Stimulated activated CD4-positive, alpha-beta T cell treated with anti-CD3 and anti-CD28 coated beads, Interleukin-12 subunit alpha, Interleukin-12 subunit beta, amount 100 ng/mL, for 24 hours (primary cell): ENCODE data around the gene SCUBE1.

Experiments used
- DNase-seq, 2 experiments: peaks; one replicate each; pipeline ENCODE4 v3.0.0-alpha.2; 2020; ENCODE audit warnings: low read depth in 2 of 2

The SCUBE1 gene

DNA sequence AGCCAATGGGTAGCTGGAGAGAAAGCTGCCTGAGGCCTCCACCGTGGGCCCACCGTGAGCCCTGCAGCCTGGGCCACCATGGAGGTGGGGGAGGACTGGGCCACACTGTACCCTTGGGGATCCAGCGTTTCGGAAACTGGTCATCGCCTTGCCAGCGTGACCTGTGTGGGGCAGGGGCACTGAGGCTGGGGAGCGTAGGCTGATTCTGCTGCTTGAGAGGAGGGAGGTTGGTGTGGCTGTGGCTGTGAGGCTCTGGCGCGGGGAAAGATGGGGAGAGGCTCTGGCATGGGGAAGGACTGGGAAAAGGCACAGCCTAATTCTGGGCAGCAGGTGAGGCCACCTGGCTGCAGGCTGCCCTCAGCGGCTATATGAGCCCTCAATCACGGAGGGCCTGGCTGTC is 143.6 kb downstream of the SCUBE1 start:
- DNase-seq: no peak

DNA sequence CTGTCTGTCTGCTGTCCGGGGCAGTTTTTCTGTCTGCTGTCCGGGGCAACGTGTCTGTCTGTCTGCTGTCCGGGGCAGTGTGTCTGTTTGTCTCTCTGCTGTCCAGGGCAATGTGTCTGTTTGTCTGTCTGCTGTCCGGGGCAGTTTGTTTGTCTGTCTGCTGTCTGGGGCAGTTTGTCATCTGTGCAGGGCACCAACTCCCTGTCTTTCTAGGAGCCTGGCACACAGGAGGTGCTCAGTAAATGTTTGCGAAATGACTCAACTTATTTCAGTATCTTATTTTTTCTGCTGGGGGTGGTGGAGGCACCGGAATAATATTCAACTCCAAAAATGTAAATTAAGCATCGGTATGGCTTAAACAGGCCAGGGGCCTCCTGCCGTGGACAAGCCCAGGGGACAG is 144.2 kb downstream of the SCUBE1 start:
- no peak for DNase-seq

DNA sequence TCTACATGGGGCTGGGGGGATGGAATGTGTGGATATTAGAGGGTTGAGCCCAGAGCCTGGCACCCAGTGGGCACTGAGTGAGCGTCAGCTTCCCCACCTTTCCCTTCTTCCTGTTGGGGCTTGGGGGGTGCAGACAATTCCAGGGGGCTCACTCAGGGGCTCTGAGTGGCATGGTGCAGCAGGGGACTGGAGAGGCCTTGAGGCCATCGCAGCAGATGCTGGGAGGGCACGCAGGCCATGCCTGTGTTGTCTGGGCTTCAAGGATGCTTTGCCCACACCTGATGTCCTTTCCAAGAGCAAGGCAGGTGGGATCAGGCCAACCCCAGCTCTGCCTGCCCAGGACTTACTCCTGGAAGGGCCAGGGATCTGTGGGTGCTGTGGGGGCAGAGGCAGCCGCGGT is 145.0 kb downstream of the SCUBE1 start:
- DNase-seq: no peak

DNA sequence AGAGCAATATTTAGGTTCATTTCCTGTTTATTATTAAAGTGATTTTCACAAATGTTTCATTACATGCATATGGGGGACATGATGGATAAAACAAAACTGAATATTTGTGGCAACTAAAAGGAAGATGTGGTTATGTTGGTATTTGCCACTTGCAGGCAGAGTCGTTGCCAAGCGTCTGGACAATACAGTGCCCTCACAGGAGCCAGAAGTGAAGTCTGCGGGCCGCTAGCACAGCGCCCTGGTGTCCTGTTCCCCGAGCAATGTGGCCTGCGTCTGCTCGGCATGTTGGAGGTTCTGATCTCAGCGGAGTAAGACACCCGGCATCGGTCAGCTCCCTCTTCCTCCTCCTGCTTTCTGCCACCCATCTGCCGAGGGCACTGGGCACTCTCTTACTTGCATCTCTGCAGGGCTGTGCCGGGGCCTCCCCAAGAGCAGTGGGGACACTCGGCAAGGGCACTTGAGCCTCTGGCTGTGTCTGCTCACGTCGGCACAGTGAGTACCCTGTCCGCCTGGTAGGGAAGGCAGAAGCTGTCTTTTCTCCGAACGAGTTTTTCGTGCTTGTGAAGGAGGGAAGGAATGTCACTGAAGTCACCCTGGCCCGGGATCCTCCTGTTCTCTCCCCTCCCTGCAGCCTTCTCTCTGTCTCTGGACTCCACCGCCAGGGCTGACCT is 145.8 kb downstream of the SCUBE1 start:
- DNase-seq: no peak

DNA sequence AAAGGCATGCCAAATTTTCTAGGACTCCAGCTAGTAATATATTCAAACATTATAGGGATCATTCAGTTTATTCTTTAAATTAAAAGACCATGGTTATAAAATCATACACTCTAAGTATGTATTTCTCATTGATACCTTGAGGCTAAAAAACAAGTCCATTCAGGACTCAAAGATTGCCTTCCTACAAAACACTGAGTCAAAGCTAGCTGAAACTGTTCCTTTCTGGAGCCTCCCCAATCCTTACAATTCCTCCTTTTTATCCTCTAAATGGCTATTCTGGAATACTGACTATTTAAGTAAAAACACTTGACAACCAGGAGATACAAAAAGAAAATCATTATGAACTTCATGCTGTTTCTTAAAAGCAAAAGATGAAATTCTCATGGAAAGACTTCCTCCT is 151.3 kb downstream of the SCUBE1 start:
- DNase-seq: no peak

DNA sequence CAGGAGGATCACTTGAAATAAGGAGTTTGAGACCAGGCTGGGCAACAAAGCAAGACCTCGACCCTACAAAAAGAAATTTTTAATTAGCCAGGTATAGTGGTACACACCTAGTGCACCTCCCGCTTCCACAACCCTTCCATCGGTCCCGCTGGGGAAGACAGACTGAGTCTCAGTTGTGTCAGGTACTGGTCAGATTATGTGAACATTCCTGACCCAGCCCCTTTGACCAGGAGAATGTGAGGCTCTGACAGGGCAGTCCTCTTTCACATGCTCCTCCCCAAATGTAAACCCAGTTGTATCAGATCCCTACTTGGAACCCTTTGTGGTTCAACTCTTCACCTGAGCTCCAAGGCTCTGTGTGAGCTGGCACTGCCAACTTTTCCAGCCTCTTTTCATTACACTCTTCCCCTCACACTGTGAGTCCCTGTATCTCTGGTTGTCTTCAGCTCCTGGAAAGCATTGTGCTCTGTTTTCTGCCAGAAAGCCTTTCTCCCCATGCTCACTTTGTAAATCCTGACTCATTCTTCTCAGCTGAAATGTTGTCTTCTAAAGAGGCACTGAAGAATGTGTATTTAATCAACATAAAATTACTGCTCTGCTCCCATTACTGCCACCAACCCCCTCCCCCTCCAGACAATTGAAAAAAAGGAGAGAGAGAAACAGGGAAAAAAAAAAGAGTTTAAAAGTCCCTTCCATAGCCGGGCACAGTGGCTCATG is 154.2 kb downstream of the SCUBE1 start:
- no peak for DNase-seq

DNA sequence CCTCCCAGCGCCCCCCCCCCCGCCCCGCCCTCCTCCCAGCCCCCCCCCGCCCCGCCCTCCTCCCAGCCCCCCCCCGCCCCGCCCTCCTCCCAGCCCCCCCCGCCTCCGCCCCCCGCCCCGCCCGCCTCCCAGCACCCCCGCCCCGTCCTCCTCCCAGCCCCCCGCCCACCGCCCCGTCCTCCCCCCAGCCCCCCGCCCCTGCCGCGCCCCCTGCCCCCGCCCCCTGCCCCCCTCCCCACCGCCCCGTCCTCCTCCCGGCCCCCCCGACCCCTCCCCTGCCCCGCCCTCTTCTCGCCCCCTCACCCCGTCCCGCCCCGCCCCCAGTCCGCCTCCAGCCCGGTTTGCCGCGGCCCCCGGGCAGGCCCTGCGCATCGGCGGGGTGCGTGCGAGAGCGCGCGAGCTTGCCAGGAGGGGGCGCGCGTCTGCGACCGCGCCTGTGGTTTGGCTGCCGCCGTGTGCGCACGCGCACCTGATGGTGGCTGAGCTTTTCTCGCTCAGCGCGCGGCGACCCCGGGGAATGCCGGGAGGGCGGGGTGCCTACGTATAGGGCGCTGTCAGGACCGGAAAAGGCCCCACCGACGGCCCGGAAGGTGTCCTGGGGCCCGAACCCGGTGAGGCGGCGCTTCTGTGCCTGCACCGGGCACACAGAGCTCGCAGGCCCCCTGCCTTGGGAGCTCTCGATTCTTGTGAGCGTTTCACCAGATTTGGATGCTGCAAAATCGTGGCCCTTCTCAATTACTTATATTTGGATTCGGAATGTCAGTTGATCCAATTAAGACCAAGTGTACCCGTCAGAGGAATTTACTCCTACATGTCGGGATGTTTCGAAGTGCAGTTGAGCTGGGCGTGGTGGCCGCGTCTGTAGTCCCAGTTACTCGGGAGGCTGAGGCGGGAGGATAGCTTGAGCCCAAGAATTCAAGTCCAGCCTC is 155.7 kb downstream of the SCUBE1 start:
- peak; percentile 93 for DNase-seq

DNA sequence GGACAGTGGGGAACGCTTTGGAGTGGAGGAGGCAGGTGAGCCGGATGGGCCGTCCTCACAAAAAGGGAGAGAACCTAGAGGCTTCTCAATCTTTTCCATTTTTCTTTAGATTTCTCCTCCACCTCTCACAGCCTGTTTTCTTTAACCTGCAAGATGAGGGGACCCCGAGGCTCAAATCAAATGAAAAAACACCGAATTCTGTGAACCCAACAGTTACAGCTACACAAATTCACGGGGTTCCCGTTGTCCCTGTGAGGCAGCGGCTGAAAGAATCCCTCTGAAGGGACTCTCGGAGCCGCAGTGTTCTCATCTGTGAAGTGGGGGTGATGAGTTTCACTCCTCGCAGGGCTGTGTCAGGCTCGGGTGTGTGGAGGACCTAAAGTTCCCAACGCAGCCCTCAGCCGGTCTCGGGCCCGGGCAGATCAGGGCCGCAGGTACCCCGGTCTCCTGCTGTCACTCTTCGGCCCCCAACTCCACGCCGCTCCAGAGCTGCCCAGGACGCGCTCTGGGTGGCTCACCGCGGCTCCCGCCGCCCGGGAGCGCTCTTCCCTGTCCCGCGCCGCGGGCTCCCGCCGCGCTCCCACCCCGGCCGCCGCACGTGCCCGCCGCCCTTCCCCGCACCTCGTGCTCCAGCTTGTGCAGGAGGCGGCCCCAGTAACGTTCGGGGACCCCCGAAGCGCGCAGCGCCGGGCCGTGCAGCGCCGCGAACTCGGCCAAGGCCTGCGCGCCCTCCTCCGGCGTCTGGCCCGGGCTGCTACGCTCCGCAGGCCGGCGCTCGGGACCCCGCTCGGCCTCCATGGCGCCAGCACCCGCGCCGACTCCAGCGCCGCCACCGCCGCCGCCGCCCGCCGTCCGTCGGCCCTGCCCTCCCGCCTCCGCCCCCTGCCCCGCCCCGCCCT is 156.7 kb downstream of the SCUBE1 start, which contains the start of gene TTLL12:
Gene TTLL12 (minus strand): TSS at position 863 of the 899 bp plus-strand sequence. CDS start 65 bp downstream, at position 798.
- DNase-seq: peak; percentile 31 to 32

DNA sequence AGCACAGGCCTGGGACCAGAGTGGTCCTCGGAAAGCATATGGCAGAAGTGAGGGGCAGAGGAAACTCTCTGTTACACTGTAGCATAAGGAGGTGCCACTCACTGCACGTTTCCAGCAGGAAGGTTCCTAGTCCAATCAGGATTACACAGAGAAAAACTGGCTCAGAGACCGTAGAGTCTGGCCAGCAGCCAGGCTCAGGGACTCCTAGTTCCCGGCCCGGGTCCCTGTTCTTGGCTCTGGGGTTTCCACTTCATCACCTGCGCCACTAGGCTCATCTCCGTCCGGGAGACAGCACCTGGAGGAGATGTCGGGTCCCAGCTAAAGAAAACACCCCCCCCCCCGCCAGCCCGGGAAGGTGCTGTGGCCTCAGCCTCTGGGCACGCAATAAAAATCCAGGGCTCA is 157.3 kb downstream of the SCUBE1 start:
- DNase-seq: no peak

DNA sequence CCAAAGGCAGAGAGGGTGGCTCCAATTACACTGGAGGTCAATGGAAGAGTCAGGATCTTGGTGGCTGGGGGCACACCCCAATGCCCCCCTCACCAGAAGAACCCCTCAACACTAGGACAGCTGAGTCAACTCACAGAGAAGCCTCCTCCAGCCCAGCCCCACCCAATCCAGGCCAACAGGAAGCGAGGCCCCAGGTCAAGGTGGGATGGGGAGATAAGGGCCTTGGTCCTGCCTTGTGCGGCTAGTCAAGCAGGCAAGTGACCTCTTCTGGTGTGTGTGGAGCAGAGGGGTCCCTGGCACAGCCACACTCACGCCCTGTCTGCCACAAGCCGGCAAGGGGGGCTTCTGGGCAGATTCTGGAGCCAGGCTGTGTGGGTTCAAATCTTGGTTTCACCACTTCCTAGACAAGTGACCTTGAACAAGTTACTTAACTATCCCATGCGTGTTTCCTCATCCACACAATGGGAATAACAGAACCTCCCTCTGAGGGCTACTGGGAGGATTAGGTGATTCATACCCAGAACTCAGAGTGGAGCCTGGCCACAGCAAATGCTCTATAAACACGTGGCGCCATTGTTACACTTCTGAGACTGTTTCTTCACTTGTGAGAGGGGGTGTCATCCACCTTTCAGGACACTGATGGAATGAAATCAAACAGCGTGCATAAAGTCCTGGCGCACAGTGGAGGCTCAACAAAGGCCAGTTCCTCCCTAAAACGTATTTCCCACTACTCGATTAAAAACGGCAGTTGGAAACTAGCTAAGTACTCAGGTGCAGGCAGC is 159.5 kb downstream of the SCUBE1 start:
- no peak for DNase-seq

DNA sequence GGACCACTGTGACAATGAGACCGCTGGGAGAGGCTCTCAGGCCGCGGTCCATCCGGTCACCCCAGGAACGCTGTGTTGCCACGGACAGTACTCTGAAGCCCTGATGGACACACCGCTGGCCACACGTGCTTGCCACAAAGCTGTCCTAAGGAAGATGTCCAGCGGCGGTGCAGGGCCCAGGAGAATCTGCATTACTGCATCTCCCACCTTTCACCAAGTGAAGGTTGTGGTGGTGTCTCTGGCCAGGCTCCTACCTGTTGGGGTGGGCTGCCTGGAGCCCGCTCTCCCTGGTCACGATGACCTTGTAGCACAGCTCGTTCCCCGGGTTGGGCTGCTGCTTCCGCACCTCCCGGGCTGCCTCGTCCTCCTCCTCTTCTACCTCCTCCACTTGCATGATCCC is 160.4 kb downstream of the SCUBE1 start:
- no peak for DNase-seq

DNA sequence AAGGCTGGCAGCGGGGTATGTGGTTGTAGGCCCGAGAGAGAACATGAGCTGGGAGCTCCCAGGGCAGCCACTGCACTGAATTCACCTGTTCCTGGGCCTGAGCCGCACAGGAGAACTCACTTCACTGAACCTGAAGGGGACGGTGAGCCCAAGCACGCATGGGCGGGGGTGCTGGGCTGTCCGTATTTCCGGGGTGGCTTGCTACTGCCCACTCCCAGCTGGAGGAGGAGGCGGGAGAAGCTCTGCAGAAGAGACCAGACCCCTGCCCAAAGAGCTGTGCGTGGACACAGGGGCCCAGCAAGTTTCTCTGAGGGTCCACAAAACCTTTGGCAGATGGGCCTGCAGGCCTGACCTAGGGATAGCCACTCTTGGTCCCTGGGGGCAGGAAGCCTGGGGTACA is 161.1 kb downstream of the SCUBE1 start:
- DNase-seq: no peak

DNA sequence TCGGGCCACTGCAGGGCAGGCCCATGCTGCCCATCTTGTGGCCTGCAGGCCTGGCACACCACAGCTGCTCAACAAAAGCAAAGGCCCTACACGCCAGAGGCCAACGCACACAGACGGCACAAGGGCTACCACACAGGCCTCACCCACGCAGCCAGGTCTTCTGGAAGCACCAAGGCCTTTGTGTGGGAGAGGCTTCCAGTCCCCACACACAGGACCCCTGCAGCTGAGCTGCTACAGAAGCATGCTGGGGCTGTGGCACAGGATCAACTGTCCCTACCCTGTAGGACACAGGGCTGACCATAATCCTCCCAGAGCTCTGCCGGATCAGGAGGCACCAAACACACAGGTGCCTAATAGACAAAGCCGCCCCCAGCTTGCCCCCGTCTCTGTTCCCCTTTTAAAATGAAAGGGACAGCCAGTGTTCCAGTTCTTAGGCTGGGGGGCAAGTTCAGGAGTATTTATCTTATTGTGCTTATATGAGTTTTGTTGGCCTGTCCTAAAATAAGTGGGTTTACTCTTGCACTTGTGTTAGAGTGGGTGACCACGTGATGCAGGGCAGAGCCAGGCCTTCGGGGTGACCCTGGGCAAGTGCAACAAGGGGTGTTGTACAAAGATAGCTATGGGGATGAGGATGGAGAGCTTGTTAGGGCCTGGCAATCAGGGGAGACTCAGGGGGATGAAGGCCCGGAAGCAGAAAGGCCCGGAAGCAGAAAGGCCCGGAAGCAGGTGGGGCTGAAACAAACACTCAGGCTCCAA is 161.7 kb downstream of the SCUBE1 start:
- DNase-seq: no peak

DNA sequence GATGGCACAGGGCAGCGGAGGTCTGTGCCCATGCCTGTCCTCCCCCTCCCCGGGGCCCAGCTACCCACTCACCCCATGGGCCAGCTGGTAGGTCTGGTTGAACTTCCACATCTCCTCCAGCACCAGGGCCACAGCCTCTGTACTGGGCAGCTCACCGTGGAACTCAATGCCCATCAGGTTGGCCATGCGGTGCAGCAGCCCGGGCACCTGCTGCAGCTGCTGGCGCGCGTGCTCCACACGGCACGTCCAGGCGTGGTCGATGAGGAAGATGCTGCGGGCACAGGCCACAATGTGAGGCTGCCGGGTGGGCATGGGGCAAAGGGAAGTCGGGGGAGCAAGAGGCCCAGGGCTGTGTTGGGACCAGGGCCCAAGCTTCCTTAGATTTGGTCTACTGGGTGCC is 162.5 kb downstream of the SCUBE1 start:
- DNase-seq: no peak

DNA sequence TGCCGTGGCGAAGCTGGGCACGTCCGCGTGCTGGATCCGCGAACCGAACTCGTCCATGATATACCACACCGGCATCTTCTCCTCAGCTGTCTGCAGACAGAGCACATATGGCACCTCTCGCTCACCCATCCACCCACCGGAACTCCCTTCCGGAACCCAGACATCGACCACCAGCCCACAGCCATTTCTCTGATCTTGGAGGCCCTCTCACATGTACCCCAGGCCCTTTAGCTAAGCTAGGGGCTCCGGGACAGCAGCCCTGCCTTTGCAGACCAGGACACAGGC is 163.3 kb downstream of the SCUBE1 start:
- no peak for DNase-seq

DNA sequence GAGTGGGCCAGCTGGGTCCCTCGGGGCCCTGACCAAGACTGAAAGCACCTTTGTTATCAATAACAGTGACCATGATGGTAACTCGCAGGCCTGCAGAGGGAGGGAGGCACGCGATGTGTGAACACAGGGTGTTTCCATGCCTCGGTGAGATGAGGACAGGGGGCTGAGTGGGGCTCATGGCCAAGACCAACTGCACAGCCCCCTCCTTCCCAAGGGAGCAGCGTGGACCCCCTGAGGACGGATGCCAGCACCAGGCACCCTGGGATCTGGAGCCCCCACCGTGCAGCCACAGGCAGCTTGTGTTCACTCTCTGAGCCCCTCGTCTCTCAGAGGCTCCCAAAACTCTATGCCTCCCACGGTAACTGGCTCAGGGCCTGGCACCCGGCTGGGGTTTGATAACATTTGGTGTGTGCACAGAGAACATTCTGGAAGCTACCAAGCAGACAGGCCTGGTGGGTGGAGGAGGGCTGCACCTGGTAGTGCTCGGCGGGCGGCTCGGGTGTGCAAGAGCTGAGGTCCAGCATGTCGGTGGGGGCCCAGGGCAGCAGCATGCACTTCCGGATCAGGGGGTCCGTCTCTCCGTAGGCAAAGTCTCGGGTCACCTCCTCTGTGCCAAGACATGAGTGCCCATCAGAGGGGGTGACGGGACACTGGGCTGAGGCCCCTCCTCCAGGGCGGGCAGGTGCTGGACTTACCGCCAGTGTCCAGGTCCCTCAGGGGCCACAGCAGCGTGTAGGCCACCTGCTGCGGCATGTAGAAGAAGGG is 163.8 kb downstream of the SCUBE1 start:
- DNase-seq: no peak

DNA sequence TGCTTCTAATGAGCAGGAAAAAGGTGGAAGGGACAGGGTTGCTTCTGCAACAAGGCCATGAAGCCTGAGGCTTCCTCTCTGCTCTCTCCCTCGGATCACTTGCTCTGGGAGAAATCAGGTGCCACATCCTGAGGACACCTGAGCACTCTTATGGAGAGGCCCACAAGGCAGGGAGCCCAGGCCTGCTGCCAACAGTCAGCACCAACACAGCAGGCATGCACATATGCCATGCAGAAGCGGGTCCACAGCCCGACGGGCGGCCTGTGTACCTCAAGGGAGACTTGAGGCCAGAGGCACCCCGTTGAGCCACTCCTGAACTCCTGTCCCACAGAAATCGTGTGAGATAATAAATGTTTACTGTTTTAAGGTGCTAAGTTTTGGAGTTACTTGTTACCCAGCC is 165.7 kb downstream of the SCUBE1 start:
- no peak for DNase-seq

DNA sequence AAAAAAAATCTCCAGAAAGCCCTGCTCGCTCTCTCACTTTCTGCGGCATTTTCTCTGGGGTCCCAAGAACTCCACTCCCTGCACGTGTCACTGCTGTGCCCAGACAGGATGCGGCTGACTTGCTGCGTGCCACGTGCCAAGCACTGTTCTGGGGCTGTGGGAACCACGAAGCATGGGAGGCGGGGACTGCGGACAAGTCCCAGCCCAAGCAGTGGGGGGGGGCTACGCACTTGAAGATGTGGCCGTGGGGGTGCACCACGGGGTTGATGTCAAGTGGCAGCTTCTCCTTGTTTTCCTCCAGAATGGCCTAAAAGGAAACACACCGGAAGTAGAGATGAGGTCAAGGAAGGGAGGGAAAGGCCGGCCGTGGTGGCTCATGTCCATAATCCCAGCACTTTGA is 167.1 kb downstream of the SCUBE1 start:
- no peak for DNase-seq

DNA sequence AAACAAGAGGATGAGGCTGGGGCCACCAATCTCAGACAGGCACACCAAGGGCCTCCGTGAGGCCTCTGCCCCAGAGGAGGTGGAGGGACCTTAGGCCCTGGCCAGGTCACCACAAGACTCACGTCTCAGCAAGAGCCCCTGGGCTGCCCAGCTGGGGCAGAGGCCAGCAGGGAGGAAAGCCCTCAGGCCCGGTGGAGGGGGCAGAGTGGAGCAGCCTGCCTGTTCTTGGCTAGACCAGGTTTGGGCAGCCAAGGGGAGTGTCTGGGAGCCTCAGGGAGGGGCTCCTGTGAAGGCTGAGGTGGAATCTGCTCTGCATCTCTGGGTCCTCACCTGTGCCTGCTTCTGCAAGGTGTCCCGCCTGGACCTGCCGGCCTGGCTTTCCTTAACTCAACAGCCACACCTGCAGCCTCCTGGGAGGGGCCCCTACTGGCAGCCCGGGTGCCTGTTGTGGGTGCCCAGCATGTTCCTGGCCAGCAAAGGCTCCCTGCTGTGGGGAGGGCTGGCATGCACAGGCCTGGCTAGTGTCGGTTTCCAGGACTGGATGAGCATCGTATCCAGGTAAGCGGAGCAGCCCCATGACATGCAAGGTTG is 168.1 kb downstream of the SCUBE1 start:
- DNase-seq: no peak
